Activated CD8-positive, alpha-beta memory T cell treated with anti-CD3 and anti-CD28 coated beads, Interleukin-2, amount 50 U/mL, for 24 hours (primary cell): ENCODE data around the gene C5orf15.
"Not testable (repeated sequence)": the region's sequence is repeated elsewhere in the genome, so short reads cannot be mapped to it uniquely, and the experiment has no call there.

Source experiments
- DNase-seq: peaks from one replicate; pipeline ENCODE4 v3.0.0-alpha.2; 2020; ENCODE audit errors: extremely low read depth

C5orf15 gene

DNA sequence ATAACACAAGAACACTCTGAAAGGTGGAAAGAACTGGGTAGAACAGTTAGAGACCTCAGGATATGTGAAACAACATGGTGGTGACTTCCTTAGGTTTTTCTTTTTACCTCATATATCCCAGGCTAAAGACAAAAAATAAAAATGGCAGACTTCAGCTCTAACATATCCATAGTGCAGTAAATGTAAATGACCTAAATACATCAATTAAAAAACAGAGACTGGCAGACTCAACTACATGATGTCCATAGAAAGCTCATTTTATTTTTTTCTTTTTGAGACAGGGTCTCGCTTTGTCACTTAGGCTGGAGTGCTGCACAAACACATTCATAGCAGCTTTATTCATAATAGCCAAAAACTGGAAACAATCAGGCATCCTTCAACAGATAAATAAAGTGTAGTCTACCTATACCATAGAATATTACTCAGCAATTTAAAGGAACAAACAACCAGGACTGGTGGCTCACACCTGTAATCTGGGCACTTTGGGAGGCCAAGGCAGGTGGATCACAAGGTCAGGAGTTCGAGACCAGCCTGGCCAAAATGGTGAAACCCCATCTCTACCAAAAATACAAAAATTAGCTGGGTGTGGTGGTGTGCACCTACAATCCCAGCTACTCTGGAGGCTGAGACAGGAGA, 4.8 kb downstream of the C5orf15 start:
- DNase-seq, result no peak

DNA sequence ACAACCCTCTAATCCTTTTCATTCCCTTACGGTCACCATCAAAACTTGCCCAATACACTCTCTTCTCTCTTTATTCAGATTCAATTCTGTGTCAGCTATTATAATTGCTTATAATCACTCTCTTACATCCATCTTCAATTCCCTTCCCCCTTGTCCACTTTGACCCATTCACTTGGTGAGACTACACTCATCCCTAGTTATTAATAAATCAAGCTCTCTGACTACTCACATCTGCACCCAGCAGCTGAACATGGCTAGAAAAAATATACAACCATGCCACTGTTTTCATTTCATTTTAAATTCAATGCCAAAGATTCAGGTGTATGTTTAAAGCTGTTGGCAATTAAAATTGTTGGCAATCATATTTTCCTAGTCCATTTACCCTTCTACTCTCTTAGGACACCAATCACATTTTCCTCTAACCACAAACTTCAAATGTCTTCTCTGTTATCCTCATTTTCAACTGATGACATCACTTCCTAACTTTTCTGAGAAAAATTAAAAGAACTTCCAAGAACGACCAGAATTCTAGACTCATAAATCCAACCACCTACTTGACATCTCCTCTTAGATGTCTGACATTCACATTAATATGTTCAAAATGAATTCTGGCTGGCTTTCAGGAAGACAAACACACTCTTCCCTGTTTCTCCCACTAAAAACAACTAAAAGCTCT, 5.5 kb downstream of the C5orf15 start:
- no peak for DNase-seq

DNA sequence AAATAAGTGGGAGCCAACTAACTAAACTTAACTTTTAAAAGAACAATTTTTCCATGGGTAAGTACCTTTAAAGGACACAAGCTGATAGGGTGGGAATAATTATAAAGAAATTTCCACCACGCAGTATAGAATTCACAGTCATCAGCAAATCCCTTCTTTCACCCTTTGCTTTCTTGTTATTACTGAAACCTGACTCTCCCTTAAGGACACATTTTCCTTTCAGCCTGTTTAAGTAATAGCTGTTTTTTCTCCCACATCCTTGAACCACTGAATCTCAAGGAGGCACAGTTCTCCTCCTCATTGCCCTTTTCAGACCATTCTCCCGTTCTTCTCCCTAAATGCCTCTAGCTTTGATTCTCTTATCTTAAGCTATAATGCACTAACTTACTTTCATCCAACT, 6.3 kb downstream of the C5orf15 start:
- no peak for DNase-seq

DNA sequence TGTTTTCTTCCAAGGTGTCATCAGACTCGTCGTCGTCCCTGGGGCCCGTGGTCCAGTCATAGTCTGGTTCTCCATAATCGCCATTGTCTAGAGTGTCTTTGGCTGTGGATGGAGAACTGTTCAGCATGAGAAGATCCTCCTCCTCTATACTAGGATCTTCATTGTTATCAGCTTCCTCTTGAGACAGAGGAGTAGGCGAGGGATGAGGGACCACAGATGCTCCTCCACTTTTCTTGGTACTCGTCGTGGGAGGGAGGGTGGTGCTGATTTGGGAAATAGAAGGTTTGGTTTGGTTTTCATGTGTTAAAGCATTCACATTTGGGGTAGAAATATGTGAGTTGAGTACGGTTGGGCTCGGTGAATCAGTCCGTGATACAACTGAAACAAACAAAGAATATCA, 8.8 kb downstream of the C5orf15 start:
- DNase-seq, result no peak

DNA sequence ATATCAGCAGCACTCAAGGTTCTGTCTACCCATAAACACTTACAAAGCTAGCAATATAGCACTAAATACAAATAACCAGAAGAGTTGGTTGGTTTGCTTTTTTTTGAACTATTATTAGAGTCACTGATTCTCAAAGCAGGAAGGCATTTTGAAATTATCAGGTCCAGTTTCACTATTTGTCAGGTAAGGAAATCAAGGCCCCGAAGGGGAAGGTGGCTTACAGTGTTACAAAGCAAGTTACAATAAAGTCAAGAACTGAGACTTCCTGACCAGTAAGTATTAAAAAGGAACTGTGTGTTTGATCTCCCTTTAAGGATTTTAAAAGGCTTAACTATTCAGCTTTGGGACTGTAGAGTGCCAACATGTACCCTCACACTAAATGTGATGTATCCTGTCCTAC, 10.8 kb downstream of the C5orf15 start:
- no peak for DNase-seq

DNA sequence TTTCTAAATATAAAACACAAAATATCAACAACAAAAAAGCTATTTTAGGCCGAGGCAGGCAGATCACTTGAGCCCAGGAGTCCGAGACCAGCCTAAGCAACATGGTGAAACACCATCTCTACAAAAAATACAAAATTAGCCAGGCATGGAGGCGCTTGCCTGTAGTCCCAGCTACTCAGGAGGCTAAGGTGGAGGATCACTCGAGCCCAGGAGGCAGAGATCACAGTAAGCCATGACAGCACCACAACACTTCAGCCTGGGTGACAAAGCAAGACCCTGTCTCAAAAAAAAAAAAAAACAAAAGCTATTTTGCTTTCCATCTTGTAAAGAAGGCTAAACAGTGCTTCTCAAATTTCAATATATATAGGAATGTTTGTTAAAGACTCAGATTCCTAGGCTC, 11.3 kb downstream of the C5orf15 start:
- no peak for DNase-seq

DNA sequence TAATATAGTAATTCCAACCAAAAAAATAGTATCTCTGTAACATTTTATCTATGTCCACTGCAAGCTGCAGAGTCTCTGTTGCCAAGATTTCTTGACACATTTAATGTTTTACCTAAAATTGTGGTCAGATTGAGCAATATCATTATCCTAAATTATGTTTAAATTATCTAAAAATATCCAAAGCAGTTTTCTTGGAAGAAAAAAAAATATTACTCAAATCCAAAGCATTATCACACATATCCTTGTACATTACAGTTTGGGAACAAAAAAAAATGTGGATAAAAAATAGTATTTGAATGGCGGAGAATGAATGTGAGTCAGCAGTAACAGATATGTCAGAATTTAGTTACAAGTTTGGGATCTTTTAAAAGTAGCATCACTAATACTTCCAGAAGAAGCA, 12.2 kb downstream of the C5orf15 start:
- DNase-seq, result not testable (repeated sequence)

DNA sequence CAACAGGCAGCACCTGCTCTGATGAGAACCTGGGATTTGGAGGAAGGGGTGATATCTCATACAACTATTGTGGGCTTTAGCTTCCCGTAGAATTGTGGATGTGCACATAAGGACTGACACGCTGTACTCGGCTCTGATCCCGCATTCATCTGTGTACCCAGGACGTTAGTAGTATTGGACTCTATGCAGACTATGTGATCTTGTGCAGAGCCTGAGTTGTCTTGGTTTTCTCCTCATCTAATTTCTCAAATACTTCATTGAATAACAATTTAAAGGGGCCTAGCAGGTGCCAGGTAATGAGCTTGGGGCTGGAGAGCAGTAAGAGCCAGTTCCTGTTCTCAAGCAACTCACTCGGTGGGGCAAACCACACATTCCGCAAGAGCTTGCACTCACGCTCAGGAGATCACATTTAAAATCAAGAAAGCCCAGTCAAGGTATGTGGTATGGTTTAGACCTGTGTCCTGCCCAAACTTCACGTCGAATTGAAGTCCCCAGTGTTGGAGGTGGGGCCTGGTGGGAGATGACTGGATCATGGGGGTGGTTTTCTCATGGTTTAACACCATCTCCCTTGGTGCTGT, 14.8 kb downstream of the C5orf15 start:
- DNase-seq, result no peak

DNA sequence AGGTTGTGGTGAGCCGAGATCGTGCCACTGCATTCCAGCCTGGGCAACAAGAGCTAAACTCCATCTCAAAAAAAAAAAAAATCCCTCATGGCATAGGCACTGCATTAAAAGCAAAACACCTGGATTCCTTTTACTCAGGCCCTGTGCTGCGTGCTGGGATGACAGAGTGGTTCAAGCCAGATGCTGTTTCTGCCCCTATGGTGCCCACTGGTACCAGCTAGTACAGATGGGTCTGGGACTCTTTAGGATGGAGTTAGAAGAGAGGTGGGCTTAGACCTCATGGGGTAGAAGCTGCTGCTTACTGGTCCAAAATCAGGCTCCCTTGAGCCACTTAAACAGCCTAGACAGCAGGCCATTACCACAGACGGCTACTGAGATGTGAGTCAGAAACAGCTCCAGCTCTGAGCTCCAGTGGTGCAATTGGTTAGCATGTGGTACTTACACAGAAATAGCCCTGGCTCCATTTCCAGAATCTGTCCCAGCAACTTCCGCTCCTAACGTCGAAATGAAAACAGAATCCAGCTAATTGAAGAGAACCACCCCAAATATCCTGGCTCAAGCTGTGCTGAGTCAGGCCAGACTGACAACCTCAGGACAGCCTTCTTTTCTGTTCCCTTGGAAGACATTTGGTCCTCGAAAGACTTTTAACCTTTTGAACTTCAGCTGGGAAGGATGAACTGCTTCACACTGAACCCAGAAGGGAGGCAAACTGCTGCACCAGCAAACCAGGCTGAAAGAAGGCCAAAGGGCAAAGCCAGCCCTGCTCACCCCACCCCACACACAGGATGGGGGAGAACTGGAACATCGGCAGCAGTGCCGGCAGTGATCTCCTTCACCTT, 15.5 kb downstream of the C5orf15 start:
- no peak for DNase-seq

DNA sequence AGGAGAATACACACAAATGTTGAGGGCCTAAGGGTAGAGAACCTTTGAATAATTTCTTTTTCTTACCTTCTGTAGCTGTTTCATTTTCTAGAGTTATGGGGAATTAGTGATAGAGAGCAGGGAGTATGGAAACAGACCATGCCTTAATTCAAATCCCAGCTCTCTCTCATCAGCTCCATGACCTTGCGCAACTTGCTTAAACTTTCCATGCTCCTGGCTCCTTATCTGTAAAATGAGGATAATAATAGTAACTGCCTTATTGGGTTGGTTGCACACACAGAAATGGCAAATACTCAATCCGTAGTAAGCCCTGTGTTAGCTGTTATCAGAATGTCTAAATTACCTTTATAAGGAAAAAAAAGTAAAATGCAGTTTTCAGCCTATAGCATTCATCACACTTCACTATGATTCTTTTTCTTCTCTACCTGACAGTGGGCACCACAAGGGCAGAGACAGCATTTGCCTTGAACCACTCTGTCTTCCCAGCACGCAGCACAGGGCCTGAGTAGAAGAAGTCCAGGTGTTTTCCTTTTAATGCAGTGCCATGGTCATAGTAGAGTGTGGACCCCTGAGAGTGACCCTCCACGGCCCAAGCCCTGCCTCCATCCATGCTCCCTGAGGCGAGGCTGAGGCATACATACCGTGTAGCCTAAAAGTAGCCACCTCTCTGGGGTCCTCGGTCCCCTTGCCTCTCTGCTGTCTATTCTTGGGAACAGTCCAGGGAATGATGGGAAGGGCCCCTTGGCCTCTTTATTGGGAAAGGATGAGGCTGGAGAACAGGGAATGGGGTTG, 17.4 kb downstream of the C5orf15 start:
- DNase-seq, result no peak

DNA sequence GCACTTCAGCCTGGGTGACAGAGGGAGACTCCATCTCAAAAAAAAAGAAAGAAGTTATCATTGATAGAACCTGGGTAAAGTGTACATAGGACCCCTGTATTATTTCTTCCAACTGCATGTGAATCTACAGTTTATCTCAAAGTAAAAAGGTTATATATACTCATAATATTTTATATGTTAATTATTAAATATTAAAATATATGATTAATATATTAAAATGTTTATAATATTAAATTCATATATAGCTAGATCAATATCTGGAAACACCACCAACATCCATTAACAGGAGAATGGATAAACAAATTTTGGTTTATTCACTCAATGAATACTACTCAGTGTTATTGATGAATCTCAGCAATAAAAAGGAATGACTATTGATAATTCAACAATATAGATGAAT, 19.7 kb downstream of the C5orf15 start:
- no peak for DNase-seq

DNA sequence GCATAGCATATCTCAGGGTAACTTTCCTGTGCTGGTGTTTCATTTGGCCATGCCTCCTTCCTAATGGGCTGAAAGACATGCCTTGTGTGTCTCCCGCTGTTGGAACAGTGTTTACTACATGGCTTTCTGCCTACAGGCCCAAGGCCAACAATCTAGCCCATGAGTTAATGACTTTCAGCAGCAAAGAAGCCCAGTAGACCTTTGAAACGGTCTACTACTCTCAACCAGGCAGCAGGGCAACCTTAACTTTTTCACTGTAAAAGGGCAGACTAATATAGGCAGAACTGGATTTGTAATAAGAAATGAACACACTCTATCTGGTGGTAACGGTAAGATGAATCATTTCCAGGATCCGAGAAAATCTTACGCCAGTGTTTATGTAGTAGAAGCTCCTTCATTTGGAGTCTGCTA, 21.0 kb downstream of the C5orf15 start:
- no peak for DNase-seq

DNA sequence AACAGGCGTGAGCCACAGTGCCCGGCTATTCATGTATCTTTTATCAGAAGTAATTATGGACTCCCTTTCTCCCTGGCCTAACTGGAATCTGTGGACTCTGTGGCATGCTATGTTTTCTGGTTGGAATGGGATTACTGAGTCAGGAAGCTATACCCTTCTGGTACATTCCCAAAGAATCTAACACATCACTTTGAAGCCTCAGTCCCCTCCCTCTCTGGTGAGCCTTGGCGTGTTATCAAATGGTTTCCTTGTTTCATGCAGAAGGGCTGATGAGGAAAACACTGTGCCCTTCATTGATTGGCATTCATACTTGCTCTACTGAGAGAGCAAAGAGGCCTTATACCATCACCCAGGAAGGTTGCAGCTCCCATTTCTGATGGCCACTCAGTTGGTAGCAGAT, 22.9 kb downstream of the C5orf15 start:
- no peak for DNase-seq

DNA sequence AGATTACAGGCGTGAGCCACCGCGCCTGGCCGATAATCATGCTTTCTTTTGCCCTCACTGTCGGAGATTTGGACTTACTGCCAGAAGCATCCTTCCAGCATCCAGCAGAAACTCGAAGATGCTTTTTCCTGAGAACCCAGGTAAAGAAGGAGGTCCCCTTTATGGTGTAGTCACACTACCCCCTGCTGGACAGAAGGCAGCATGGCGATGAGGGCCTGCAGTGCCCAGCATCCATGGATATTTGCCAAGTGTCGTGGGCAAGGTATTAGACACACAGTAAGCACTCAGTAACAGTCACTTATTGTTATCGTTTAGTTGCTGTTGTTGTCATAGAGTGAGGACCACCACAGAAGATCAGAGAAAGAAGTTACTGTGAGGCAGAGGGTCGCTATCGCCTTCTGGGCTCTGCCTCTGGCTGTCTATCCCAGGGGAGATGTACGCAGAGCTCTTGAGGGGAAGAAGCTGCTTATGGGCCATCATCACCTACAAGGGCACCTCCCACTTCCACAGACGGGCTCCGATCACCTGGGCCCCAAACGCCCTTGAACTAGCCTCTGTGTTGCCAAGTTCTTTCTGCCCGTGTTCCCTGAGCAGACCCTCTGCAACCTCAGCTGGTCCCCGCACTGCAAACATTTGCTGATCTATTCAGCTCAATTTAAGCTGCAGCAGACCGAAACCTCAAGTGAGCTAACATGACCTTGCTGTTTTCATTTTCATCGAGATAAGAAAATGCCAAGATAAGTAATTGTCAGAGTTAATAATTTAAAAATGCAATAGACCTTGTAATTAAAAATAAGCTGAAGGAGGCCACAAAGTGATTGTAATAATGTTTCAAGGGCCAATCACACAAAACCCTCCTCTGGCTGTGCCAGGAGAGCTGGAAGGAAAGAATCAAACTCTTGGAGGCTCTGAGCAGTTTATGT, 23.9 kb downstream of the C5orf15 start:
- no peak for DNase-seq

DNA sequence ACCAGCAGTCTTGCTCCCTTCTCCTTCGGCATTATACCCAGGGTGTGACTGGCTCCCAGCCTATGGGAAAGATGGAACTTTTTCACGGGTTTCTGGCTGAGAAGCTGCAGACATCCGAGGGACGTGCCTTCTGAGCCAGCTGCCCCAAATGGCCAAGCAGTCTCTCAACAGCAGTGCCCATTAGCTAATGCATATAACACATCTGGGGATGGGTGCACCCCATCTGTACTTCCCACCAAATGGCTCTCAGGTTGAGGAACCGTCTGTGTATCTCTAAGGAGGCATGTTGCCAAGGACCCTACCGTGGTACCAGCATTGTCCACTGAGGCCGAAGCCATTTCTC, 25.0 kb downstream of the C5orf15 start:
- DNase-seq, result no peak

DNA sequence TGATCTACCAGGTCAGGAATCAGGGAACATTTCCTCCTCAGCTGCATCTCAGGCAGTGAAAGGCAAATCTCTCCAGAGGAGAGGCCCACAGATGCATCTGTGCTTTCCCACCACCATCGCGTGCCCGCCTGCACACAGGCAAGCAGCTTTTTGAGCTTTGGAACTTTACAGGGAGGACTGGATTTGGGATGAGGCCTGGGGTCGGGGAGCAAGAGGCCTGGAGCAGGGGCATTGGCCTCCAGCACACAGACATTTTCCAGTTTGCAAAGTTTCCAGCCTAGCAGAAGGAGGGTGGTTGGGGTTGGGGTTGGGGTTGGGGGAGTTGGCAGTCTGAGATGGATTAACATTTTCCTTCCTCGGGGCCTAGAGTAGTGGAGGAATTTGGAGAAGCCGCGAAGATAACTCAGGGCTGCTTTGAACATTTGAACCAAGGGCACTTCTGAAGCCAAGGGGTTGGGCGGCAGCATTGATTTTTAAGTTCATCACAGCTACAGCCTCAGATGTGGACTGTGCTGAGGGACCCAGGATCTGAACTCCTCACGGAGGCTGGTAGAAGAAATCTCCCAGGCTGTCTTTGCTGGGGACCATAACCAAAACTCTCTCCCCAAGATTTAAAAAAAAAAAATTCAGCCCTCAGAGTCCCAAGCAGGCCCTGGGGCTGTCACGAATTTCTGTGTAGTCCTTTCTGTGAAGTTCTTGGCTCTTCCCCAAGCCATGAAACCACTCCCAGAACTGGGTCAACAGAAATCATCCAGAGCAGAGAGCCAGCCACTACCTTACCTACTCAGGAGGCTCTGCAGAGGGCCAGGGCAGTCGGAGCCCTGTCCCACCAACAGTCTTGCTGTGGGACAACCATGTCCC, 25.6 kb downstream of the C5orf15 start:
- no peak for DNase-seq

DNA sequence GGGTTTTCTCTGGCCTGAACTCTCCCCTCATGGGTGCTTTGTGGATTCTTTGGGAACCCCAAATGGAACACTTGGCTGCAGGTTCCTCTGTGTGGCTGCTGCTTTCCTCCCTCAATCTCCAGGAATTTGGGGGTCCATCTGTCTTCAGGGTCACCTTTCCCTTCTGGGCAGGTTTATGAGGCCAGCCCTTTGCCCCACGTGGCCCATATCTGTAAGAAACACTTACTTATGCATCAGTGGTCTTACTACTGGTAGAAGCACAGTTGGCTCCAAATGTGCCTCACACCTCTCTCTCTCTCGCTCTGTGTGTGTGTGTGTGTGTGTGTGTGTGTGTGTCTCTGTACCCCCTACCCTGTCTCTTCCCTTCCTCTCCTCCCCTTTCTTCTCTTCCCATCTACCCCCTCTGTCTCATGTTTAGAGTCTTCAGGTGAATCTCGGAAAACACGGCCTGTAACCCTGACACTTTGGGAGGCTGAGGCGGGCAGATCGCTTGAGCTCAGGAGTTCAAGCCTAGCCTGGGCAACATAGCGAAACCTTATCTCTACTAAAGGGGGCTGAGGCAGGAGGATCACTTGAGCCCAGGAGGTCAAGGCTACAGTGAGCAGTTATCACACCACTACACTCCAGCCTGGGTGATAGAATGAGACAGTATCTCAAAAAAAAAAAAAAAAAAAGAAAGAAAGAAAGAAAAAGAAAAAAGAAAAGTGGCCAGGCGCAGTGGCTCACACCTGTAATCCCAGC, 26.8 kb downstream of the C5orf15 start:
- no peak for DNase-seq

DNA sequence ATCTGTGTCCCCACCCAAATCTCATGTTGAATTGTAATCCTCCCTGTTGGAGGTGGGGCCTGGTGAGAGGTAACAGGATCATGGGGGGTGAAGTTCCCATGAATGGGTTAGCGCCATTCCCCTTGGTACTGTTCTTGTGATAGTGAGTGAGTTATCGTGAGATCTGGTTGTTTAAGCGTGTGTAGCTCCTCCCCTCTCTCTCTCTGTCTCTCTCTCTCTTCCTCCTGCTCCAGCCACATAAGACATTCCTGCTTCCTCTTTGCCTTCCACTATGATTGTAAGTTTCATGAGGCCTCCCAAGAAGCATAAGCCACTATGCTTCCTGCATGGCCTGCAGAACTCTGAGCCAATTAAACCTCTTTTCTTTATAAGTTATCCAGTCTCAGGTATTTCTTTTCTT, 28.8 kb downstream of the C5orf15 start:
- DNase-seq, result no peak

DNA sequence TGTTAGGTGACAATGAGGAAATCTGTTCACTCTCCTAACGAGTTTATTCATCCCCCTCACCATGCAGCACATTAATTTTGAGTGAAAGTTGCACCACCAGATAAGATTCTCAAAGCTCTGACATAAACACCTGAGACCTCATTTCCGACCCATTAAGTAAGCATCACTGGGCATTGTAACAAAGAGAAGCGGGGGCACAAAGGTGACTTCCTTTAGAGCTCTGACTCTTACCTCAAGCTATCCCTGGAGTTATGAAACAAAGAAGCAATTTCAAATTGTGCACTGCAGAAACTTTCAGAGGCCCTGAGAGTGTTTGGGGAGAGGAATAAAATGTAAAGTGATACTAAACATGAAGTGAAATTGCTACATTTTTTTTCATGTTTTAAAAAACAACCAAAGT, 29.5 kb downstream of the C5orf15 start:
- DNase-seq, result no peak
